Spleen (tissue), 7 donors: Measurements from ENCODE around the gene MSI2.

Experiments
- POLR2A ChIP-seq, 3 donors: fragments of 450-650 bp; IDR thresholded peaks; one replicate each; pipeline ENCODE4 v1.5.1; 2017; ENCODE audit warnings: antibody characterized with exemption in 3 of 3, mild to moderate bottlenecking in 1 of 3
- POLR2AphosphoS5 ChIP-seq, 3 donors: sonication (generic); formaldehyde crosslinking; IDR thresholded peaks; one replicate each; pipeline ENCODE4 v1.5.1; 2017; ENCODE audit warnings: antibody characterized with exemption in 3 of 3
- TF ChIP-seq, protein P1 (sequence below), 11 experiments: fragments of 200-600 bp in 7 of 11; fragments of 450-650 bp in 4 of 11; sonication (generic) in 4 of 11; IDR thresholded peaks in 8 of 11; conservative IDR thresholded peaks in 3 of 11; 1 replicate in 7 of 11; 2 replicates in 4 of 11; pipeline versions ENCODE4 v1.4.0 to v1.8.0; 2016 to 2021; ENCODE audit warnings: antibody characterized with exemption in 11 of 11, inconsistent platforms in 4 of 11, mild to moderate bottlenecking in 1 of 11
- donor health status: DM: no; HTN: no; CAD: no; lungs with moderate emphysema.
- donor health status: DM: no; HTN: no; CAD: no.
- donor health status: DM: no; HTN: no; CAD: no.

DNA sequence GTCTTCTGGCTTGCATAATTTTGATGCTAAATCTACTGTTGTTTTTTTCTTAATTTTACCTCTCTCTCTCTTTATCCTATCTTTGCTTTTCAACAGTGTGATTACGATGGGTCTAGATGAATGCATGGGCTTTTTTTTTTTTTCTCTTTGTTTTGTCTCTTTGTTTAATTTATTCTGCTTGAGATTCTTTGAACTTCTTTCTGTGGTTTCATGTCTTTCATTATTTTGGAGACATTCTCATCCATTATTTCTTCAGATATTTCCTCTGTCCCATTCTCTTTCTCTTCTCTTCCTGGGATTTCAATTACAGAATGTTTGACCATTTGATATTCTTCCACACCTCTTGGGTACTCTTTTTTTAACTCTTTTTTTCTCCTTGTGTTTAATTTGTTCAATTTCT, 436.4 kb downstream of the MSI2 start:
- TF ChIP-seq, protein P1, sequence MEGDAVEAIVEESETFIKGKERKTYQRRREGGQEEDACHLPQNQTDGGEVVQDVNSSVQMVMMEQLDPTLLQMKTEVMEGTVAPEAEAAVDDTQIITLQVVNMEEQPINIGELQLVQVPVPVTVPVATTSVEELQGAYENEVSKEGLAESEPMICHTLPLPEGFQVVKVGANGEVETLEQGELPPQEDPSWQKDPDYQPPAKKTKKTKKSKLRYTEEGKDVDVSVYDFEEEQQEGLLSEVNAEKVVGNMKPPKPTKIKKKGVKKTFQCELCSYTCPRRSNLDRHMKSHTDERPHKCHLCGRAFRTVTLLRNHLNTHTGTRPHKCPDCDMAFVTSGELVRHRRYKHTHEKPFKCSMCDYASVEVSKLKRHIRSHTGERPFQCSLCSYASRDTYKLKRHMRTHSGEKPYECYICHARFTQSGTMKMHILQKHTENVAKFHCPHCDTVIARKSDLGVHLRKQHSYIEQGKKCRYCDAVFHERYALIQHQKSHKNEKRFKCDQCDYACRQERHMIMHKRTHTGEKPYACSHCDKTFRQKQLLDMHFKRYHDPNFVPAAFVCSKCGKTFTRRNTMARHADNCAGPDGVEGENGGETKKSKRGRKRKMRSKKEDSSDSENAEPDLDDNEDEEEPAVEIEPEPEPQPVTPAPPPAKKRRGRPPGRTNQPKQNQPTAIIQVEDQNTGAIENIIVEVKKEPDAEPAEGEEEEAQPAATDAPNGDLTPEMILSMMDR (IDR thresholded peaks at IDR 0.05 in 8 of 11, conservative IDR thresholded peaks at IDR 0.05 in 3 of 11): no peak
- TF ChIP-seq POLR2AphosphoS5 (IDR thresholded peaks at IDR 0.05): no peak
- no peak for TF ChIP-seq POLR2A (IDR thresholded peaks at IDR 0.05)
